GM23338 (cell line): ENCODE measurements around the gene SORL1. TPM values are rescaled to one million over a fixed set of nuclear protein-coding genes. Genes with fewer than 3 reads are reported as not detected.

Experiments used
- ATAC-seq: fragments of 200-7000 bp; cut with Tn5 transposase; 3 replicates; pipeline ENCODE4 v1.9.1; 2020
- DNase-seq: peaks from one replicate; pipeline ENCODE4 v3.0.0-alpha.2; 2015; ENCODE audit warnings: low spot score
- H2AFZ ChIP-seq: fragments of 200-600 bp; sonication (generic); 2 replicates; pipeline ENCODE4 v1.8.0; 2016; ENCODE audit warnings: antibody characterized with exemption, mild to moderate bottlenecking, moderate library complexity
- H3F3A ChIP-seq: fragments of 200-600 bp; sonication (generic); replicated peaks from 2 replicates; pipeline ENCODE4 v1.8.0; 2017; ENCODE audit warnings: antibody characterized with exemption, mixed run types, low read depth
- H3K27ac ChIP-seq: fragments of 200-600 bp; sonication (generic); 2 replicates; pipeline ENCODE4 v1.6.1; 2016; ENCODE audit warnings: low read depth
- H3K27me3 ChIP-seq: fragments of 200-600 bp; sonication (generic); 2 replicates; pipeline ENCODE4 v1.8.0; 2016; ENCODE audit warnings: mild to moderate bottlenecking, mixed run types, moderate library complexity; ENCODE audit not compliant: insufficient read depth
- H3K36me3 ChIP-seq: fragments of 200-600 bp; sonication (generic); 2 replicates; pipeline ENCODE4 v1.8.0; 2016; ENCODE audit warnings: mild to moderate bottlenecking; ENCODE audit not compliant: insufficient read depth
- H3K4me1 ChIP-seq: fragments of 200-600 bp; sonication (generic); 2 replicates; pipeline ENCODE4 v1.8.0; 2016; ENCODE audit warnings: mild to moderate bottlenecking, moderate library complexity; ENCODE audit not compliant: insufficient read depth
- H3K4me2 ChIP-seq: fragments of 200-600 bp; sonication (generic); 2 replicates; pipeline ENCODE4 v1.7.1; 2017; ENCODE audit warnings: mixed run types
- H3K4me3 ChIP-seq: fragments of 200-600 bp; sonication (generic); 2 replicates; pipeline ENCODE4 v1.6.1; 2016; ENCODE audit warnings: mixed run types
- H3K79me2 ChIP-seq: fragments of 200-600 bp; sonication (generic); replicated peaks from 2 replicates; pipeline ENCODE4 v1.8.0; 2017; ENCODE audit warnings: mild to moderate bottlenecking; ENCODE audit not compliant: insufficient read depth
- H3K9me2 ChIP-seq: fragments of 200-600 bp; sonication (generic); 2 replicates; pipeline ENCODE4 v1.8.0; 2017; ENCODE audit not compliant: insufficient read depth
- H4K20me1 ChIP-seq: fragments of 200-600 bp; sonication (generic); replicated peaks from 2 replicates; pipeline ENCODE4 v1.8.0; 2017; ENCODE audit warnings: mild to moderate bottlenecking; ENCODE audit not compliant: insufficient read depth
- H3K27ac Mint-ChIP-seq: 2 replicates; pipeline ENCODE4 v1.8.0; 2020; ENCODE audit warnings: inconsistent platforms, mild to moderate bottlenecking, moderate library complexity, mixed read lengths
- H3K27me3 Mint-ChIP-seq: 3 replicates; pipeline ENCODE4 v1.8.0; 2022; ENCODE audit warnings: low read depth, mild to moderate bottlenecking, moderate library complexity, mixed read lengths, inconsistent platforms; ENCODE audit not compliant: insufficient read depth, poor library complexity
- H3K36me3 Mint-ChIP-seq: 3 replicates; pipeline ENCODE4 v1.8.0; 2021; ENCODE audit warnings: low read depth, mild to moderate bottlenecking, inconsistent platforms, moderate library complexity, mixed read lengths
- H3K4me1 Mint-ChIP-seq: 3 replicates; pipeline ENCODE4 v1.8.0; 2020; ENCODE audit warnings: mild to moderate bottlenecking, inconsistent platforms, mixed read lengths
- H3K4me3 Mint-ChIP-seq: 3 replicates; pipeline ENCODE4 v1.8.0; 2021; ENCODE audit warnings: moderate library complexity, mild to moderate bottlenecking, inconsistent platforms, mixed read lengths
- H3K9me3 Mint-ChIP-seq: 3 replicates; pipeline ENCODE4 v1.8.0; 2020; ENCODE audit warnings: moderate library complexity, mild to moderate bottlenecking, inconsistent platforms, mixed read lengths
- CREB1 ChIP-seq: fragments of 250-450 bp; sonication (Bioruptor Pico); IDR thresholded peaks from 2 replicates; pipeline ENCODE4 v1.5.0; 2020; ENCODE audit warnings: low read depth, mild to moderate bottlenecking, moderate library complexity
- CTCF ChIP-seq, 2 experiments: fragments of 200-600 bp in 1 of 2; sonication (generic) in 1 of 2; conservative IDR thresholded peaks; 2 replicates each; pipeline versions ENCODE4 v1.5.1 to v1.6.1; 2016 to 2017; ENCODE audit warnings: antibody characterized with exemption in 2 of 2, low read depth in 2 of 2, mild to moderate bottlenecking in 2 of 2, moderate library complexity in 1 of 2
- ETS1 ChIP-seq: IDR thresholded peaks from 2 replicates; pipeline ENCODE4 v1.6.1; 2016; ENCODE audit warnings: antibody characterized with exemption
- EZH2 ChIP-seq: fragments of 200-600 bp; sonication (generic); IDR thresholded peaks from one replicate; pipeline ENCODE4 v1.8.0; 2017; ENCODE audit warnings: antibody characterized with exemption, mild to moderate bottlenecking, low read depth; ENCODE audit not compliant: unreplicated experiment
- JUNB ChIP-seq: IDR thresholded peaks from one replicate; pipeline ENCODE4 v1.6.1; 2016; ENCODE audit warnings: antibody characterized with exemption; ENCODE audit not compliant: unreplicated experiment
- NANOG ChIP-seq: IDR thresholded peaks from 2 replicates; pipeline ENCODE4 v1.6.1; 2016; ENCODE audit warnings: antibody characterized with exemption, borderline replicate concordance
- POLR2AphosphoS5 ChIP-seq: IDR thresholded peaks from 2 replicates; pipeline ENCODE4 v1.6.1; 2016; ENCODE audit warnings: antibody characterized with exemption, low read depth
- STAT1 ChIP-seq: IDR thresholded peaks from one replicate; pipeline ENCODE4 v1.6.1; 2016; ENCODE audit warnings: antibody characterized with exemption; ENCODE audit not compliant: unreplicated experiment
- ZNF114 ChIP-seq: fragments of 250-450 bp; sonication (Bioruptor Pico); IDR thresholded peaks from 2 replicates; pipeline ENCODE4 v1.5.0; 2020; ENCODE audit warnings: mild to moderate bottlenecking, moderate library complexity
- ZNF331 ChIP-seq: fragments of 250-450 bp; sonication (Bioruptor Pico); IDR thresholded peaks from 2 replicates; pipeline ENCODE4 v1.5.0; 2020; ENCODE audit warnings: low read depth, mild to moderate bottlenecking, moderate library complexity
- ZNF462 ChIP-seq: fragments of 250-450 bp; sonication (Bioruptor Pico); IDR thresholded peaks from 2 replicates; pipeline ENCODE4 v1.5.0; 2020; ENCODE audit warnings: mild to moderate bottlenecking, moderate library complexity
- polyA plus RNA-seq: library from polyadenylated mRNA; unstranded; fragments of >200 nt; fragmentation: Nextera tagmentation; extraction: Ambion mirVana; gene quantifications from 2 replicates; pipeline ENCODE4 v1.2.1, GENCODE V29; 2016
- total RNA-seq: library from RNA; depleted of rRNA; stranded (reverse); fragments of >200 nt; shearing (Covaris generic); gene quantifications from 2 replicates; pipeline ENCODE4 v1.2.3, GENCODE V29; 2014

The SORL1 gene
- total and polyA plus RNA-seq, 2 experiments from 2014 or later, result 23.0 to 78.8 TPM

- Histone ChIP-seq H3K4me2 (no peak overlapping the region), H3K27me3 (no peaks in the 10 kb centered on the region), H3K36me3 (peaks cover 54% of the 10 kb centered on the region), H2AFZ (no peak overlapping the region), H3K27ac (no peak overlapping the region), H3F3A (no peaks in the 10 kb centered on the region), H3K4me1 (no peaks in the 10 kb centered on the region), H3K4me3 (no peak overlapping the region), H4K20me1 (peaks cover 5% of the 10 kb centered on the region; the same call in 1 of the 2 replicates), H3K9me2 (no peaks in the 10 kb centered on the region), H3K79me2 (no peaks in the 10 kb centered on the region)
- Mint-ChIP-seq H3K27ac (no peak overlapping the region), H3K9me3 (peaks cover 11% of the 10 kb centered on the region), H3K4me1 (no peaks in the 10 kb centered on the region), H3K36me3 (peaks cover 72% of the 10 kb centered on the region), H3K27me3 (peaks cover 1% of the 10 kb centered on the region), H3K4me3 (no peak overlapping the region)
- no peak for DNase-seq
- ATAC-seq, result no peak
- no peak for TF ChIP-seq JUNB
- TF ChIP-seq ZNF462 (CRISPR knock-in tag), result no peak
- no peak for TF ChIP-seq POLR2AphosphoS5
- TF ChIP-seq CREB1 (CRISPR knock-in tag), result no peak
- TF ChIP-seq ZNF114 (CRISPR knock-in tag), result no peak
- TF ChIP-seq NANOG, result no peak
- no peak for TF ChIP-seq ETS1
- TF ChIP-seq STAT1, result no peak
- no peak for TF ChIP-seq CTCF (conservative IDR thresholded peaks at IDR 0.05; ENCODE audit: low read depth in 2 of 2)
- no peak for TF ChIP-seq ZNF331 (CRISPR knock-in tag)
- no peak for TF ChIP-seq EZH2
These were observed 131.7 kb downstream of the SORL1 start for GRCh38 chr11:121583825-121584224.
